Esophagus squamous epithelium (tissue), 4 donors: ENCODE results near the gene EHBP1.

ENCODE experiments used
- CTCF ChIP-seq, 6 experiments: fragments of 450-650 bp in 4 of 6; fragments of 200-600 bp in 2 of 6; sonication (generic) in 2 of 6; IDR thresholded peaks; one replicate each; pipeline ENCODE4 v1.5.1; 2016 to 2019; ENCODE audit warnings: antibody characterized with exemption in 6 of 6, mild to moderate bottlenecking in 4 of 6, moderate library complexity in 4 of 6
- POLR2A ChIP-seq, 4 donors: fragments of 450-650 bp; IDR thresholded peaks; one replicate each; pipeline ENCODE4 v1.6.1; 2017; ENCODE audit warnings: antibody characterized with exemption in 4 of 4, mild to moderate bottlenecking in 4 of 4, moderate library complexity in 3 of 4

- TF ChIP-seq CTCF (IDR thresholded peaks at IDR 0.05) (no peak), POLR2A (IDR thresholded peaks at IDR 0.05) (no peak)
Observed at GRCh38 chr2:63073994-63074393, 368.5 kb downstream of the EHBP1 start.
